Measurements from ENCODE around the gene STRIP1.

The STRIP1 gene

GRCh38 chr1:109991400-109991925 is 43.0 kb upstream of the STRIP1 start:
- DNase-seq (ENCODE audit: low read depth in 2 of 2) = no peak
- no peak overlapping the region for H3K4me3 ChIP-seq (replicated peaks in 1 of 2; ENCODE audit: low read depth in 2 of 2, low read length in 2 of 2)
- no peak for TF ChIP-seq CTCF (IDR thresholded peaks at IDR 0.05; ENCODE audit: low read depth, low read length)

- peak; percentile 26 to 56 for DNase-seq (ENCODE audit: low read depth in 2 of 2)
- no peak overlapping the region for H3K4me3 ChIP-seq (replicated peaks in 1 of 2; ENCODE audit: low read depth in 2 of 2, low read length in 2 of 2)
- no peak for TF ChIP-seq CTCF (IDR thresholded peaks at IDR 0.05; ENCODE audit: low read depth, low read length)
Measured at GRCh38 chr1:109993885-109994284, 40.5 kb upstream of the STRIP1 start.

- H3K4me3 ChIP-seq (replicated peaks in 1 of 2; ENCODE audit: low read depth in 2 of 2, low read length in 2 of 2) = no peak overlapping the region
- no peak for DNase-seq (ENCODE audit: low read depth in 2 of 2)
- no peak for TF ChIP-seq CTCF (IDR thresholded peaks at IDR 0.05; ENCODE audit: low read depth, low read length)
Measured at GRCh38 chr1:109994654-109995053, 39.8 kb upstream of the STRIP1 start.

- no peak for TF ChIP-seq CTCF (IDR thresholded peaks at IDR 0.05; ENCODE audit: low read depth, low read length)
- H3K4me3 ChIP-seq (replicated peaks in 1 of 2; ENCODE audit: low read depth in 2 of 2, low read length in 2 of 2) = no peak overlapping the region
- DNase-seq (ENCODE audit: low read depth in 2 of 2) = no peak
Measured at GRCh38 chr1:109995536-109995935, 38.9 kb upstream of the STRIP1 start.

- no peak for TF ChIP-seq CTCF (IDR thresholded peaks at IDR 0.05; ENCODE audit: low read depth, low read length)
- peak; percentile 43 to 55 for DNase-seq (ENCODE audit: low read depth in 2 of 2)
- no peak overlapping the region for H3K4me3 ChIP-seq (replicated peaks in 1 of 2; ENCODE audit: low read depth in 2 of 2, low read length in 2 of 2)
Measured at GRCh38 chr1:109996476-109996875, 37.9 kb upstream of the STRIP1 start.

GRCh38 chr1:109997204-109997866 is 37.1 kb upstream of the STRIP1 start:
- DNase-seq (ENCODE audit: low read depth in 2 of 2) = no peak
- no peak overlapping the region for H3K4me3 ChIP-seq (replicated peaks in 1 of 2; ENCODE audit: low read depth in 2 of 2, low read length in 2 of 2)
- no peak for TF ChIP-seq CTCF (IDR thresholded peaks at IDR 0.05; ENCODE audit: low read depth, low read length)

GRCh38 chr1:109997867-109998229 is 36.6 kb upstream of the STRIP1 start:
- no peak for TF ChIP-seq CTCF (IDR thresholded peaks at IDR 0.05; ENCODE audit: low read depth, low read length)
- no peak for DNase-seq (ENCODE audit: low read depth in 2 of 2)

More at GRCh38 chr1:109997867-109998229, 36.6 kb upstream of the STRIP1 start:
- H3K4me3 ChIP-seq (replicated peaks in 1 of 2; ENCODE audit: low read depth in 2 of 2, low read length in 2 of 2) = no peak overlapping the region

Measured in cardiac fibroblast (primary cell).